Keratinocyte (primary cell): Measurements from ENCODE around the gene IL1RAPL1. TPM values are rescaled to one million over a fixed set of nuclear protein-coding genes. Genes with fewer than 3 reads are reported as not detected.

Experiments
- DNase-seq: peaks from one replicate; pipeline ENCODE4 v3.0.0-alpha.2; 2011; ENCODE audit warnings: low read depth, missing footprints, low spot score
- FAIRE-seq: peaks from 2 replicates; lab custom pipeline; 2011; peaks lifted over from hg19 to GRCh38; lab: Jason Lieb, UNC
- H2AFZ ChIP-seq: 2 replicates; pipeline ENCODE4 v1.6.0; 2012; ENCODE audit warnings: low read length, control low read depth, inconsistent platforms; ENCODE audit not compliant: control insufficient read depth
- H3K27ac ChIP-seq: 2 replicates; pipeline ENCODE4 v1.5.1; 2011; ENCODE audit warnings: low read length; ENCODE audit not compliant: control insufficient read depth, insufficient read depth
- H3K27me3 ChIP-seq: 3 replicates; pipeline ENCODE4 v1.6.0; 2011; ENCODE audit warnings: low read length; ENCODE audit not compliant: control insufficient read depth, insufficient read depth; ENCODE audit errors: extremely low read depth
- H3K36me3 ChIP-seq, 2 experiments: 2 replicates in 1 of 2; 3 replicates in 1 of 2; pipeline ENCODE4 v1.5.1; 2011; ENCODE audit warnings: low read length in 2 of 2, mild to moderate bottlenecking in 1 of 2; ENCODE audit not compliant: control insufficient read depth in 2 of 2, insufficient read depth in 2 of 2; ENCODE audit errors: extremely low read depth in 1 of 2
- H3K4me1 ChIP-seq: 3 replicates; pipeline ENCODE4 v1.5.1; 2011; ENCODE audit warnings: low read length; ENCODE audit not compliant: control insufficient read depth, insufficient read depth; ENCODE audit errors: extremely low read depth
- H3K4me2 ChIP-seq: 3 replicates; pipeline ENCODE4 v1.6.0; 2011; ENCODE audit warnings: low read depth, low read length; ENCODE audit not compliant: control insufficient read depth, insufficient read depth; ENCODE audit errors: extremely low read depth
- H3K4me3 ChIP-seq, 3 experiments: fragments of 200-600 bp in 1 of 3; sonication (generic) in 1 of 3; 2 replicates in 2 of 3; 3 replicates in 1 of 3; pipeline ENCODE4 v1.5.1; 2011 to 2016; ENCODE audit warnings: low read length in 3 of 3, mild to moderate bottlenecking in 3 of 3, control low read depth in 2 of 3, inconsistent platforms in 1 of 3, low read depth in 1 of 3, mixed read lengths in 1 of 3, mixed run types in 1 of 3, moderate library complexity in 1 of 3; ENCODE audit not compliant: control insufficient read depth in 2 of 3, insufficient read depth in 2 of 3; ENCODE audit errors: extremely low read depth in 1 of 3
- H3K79me2 ChIP-seq: 2 replicates; pipeline ENCODE4 v1.6.0; 2012; ENCODE audit warnings: low read length; ENCODE audit not compliant: control insufficient read depth, insufficient read depth
- H3K9ac ChIP-seq: 3 replicates; pipeline ENCODE4 v1.6.0; 2011; ENCODE audit warnings: low read length; ENCODE audit not compliant: control insufficient read depth, insufficient read depth; ENCODE audit errors: extremely low read depth
- H3K9me1 ChIP-seq: 3 replicates; pipeline ENCODE4 v1.6.0; 2011; ENCODE audit warnings: low read length; ENCODE audit not compliant: control insufficient read depth, insufficient read depth; ENCODE audit errors: extremely low read depth
- H3K9me3 ChIP-seq: 2 replicates; pipeline ENCODE4 v1.5.1; 2012; ENCODE audit warnings: low read depth, low read length; ENCODE audit not compliant: control insufficient read depth
- H4K20me1 ChIP-seq: 3 replicates; pipeline ENCODE4 v1.6.0; 2011; ENCODE audit warnings: low read length; ENCODE audit not compliant: control insufficient read depth, insufficient read depth; ENCODE audit errors: extremely low read depth
- EZH2 ChIP-seq: IDR thresholded peaks from one replicate; pipeline ENCODE4 v1.6.1; 2012; ENCODE audit warnings: inconsistent platforms, mild to moderate bottlenecking, low read length, moderate library complexity
- dilution Hi-C: fragments of 300-500 bp; cut with MboI; formaldehyde crosslinking; loops from one replicate; pipeline ENCODE4 v1.7.0; 2020; ENCODE audit warnings: low sequenced_read_pairs; ENCODE audit not compliant: extremely low pct_ligation_motif_present
- polyA plus RNA-seq, 5 experiments: library from polyadenylated mRNA; depleted of rRNA in 3 of 5; stranded (reverse) in 3 of 5; stranded (forward) in 1 of 5; unstranded in 1 of 5; fragments of >200 nt; gene quantifications; 1 replicate in 1 of 5; 2 replicates in 3 of 5; 3 replicates in 1 of 5; pipeline versions ENCODE4 v1.2.1 to v1.2.3, GENCODE V29; 2011 to 2012; ENCODE audit warnings: missing spikeins in 2 of 5, low read depth in 1 of 5, low replicate concordance in 1 of 5
- TF ChIP-seq, protein P1 (sequence below), 3 experiments: IDR thresholded peaks in 1 of 3; conservative IDR thresholded peaks in 1 of 3; optimal IDR thresholded peaks in 1 of 3; 2 replicates in 2 of 3; 3 replicates in 1 of 3; pipeline versions ENCODE3 to v1.5.1; 2011; ENCODE audit warnings: low read length in 3 of 3, mild to moderate bottlenecking in 3 of 3, moderate library complexity in 2 of 3, control low read depth in 1 of 3, inconsistent platforms in 1 of 3; ENCODE audit not compliant: insufficient read depth in 2 of 3; ENCODE audit errors: extremely low read depth in 1 of 3

IL1RAPL1 gene
- polyA plus RNA-seq, 1 donor (not counting 4 experiments of a cell fraction or from before 2014, with no cell fraction given): 2.8 TPM

DNA sequence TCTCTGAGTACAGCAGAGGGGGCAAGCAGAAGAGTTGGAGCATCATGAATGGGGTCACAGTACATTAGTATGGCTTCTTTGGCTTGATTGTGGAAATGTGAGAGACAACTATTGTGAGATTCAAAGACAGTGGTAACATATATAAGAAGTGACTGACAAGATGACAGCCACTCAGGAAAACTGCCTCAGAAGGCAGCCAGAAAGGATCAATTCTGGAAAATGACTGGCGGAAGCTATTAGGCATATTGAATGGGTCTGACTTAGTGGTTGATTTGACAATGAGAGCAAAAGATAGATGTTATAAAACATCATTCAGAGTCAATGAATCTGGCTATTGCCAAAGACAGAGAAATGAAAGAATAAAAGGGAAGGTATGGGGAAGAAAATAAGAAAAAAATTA, 1282.6 kb downstream of the IL1RAPL1 start:
- FAIRE-seq: no peak

DNA sequence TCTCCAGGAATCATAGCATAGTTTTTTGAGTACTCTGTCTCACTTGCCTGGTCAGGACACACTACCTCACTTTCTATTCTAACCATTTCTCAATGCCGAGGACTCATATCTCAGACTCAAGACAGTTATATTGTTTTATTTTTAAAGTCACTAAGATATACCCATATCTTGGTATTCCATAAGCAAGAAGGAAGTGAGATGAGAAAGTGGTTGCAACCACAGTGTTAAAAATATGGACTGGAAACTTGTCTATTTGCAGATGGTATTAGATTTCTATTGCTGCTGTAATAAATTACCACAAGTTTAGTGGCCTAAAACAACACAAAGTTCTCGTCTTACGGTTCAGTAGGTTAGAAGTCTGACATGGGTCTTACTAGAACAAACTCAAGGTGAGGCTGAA, 1283.4 kb downstream of the IL1RAPL1 start:
- TF ChIP-seq EZH2: no peak
- TF ChIP-seq, protein P1, sequence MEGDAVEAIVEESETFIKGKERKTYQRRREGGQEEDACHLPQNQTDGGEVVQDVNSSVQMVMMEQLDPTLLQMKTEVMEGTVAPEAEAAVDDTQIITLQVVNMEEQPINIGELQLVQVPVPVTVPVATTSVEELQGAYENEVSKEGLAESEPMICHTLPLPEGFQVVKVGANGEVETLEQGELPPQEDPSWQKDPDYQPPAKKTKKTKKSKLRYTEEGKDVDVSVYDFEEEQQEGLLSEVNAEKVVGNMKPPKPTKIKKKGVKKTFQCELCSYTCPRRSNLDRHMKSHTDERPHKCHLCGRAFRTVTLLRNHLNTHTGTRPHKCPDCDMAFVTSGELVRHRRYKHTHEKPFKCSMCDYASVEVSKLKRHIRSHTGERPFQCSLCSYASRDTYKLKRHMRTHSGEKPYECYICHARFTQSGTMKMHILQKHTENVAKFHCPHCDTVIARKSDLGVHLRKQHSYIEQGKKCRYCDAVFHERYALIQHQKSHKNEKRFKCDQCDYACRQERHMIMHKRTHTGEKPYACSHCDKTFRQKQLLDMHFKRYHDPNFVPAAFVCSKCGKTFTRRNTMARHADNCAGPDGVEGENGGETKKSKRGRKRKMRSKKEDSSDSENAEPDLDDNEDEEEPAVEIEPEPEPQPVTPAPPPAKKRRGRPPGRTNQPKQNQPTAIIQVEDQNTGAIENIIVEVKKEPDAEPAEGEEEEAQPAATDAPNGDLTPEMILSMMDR (optimal IDR thresholded peaks at IDR 0.05 in 1 of 3, IDR thresholded peaks at IDR 0.05 in 1 of 3, conservative IDR thresholded peaks at IDR 0.05 in 1 of 3; ENCODE audit: extremely low read depth in 1 of 3, insufficient read depth in 2 of 3, low read length in 3 of 3): no peak
- H3K4me2 ChIP-seq: no peak overlapping the region
- H3K27me3 ChIP-seq: no peaks in the 10 kb centered on the region
- no peaks in the 10 kb centered on the region for H3K4me1 ChIP-seq
- dilution Hi-C loops: no loop called here
- no peaks in the 10 kb centered on the region for H3K9me1 ChIP-seq
- no peak for FAIRE-seq
- H3K36me3 ChIP-seq: no peaks in the 10 kb centered on the region
- no peak overlapping the region for H2AFZ ChIP-seq
- no peaks in the 10 kb centered on the region for H3K9me3 ChIP-seq
- no peak for DNase-seq
- H3K27ac ChIP-seq: no peak overlapping the region
- no peak overlapping the region for H3K9ac ChIP-seq
- no peak overlapping the region for H3K4me3 ChIP-seq
- no peaks in the 10 kb centered on the region for H3K79me2 ChIP-seq
- H4K20me1 ChIP-seq: no peaks in the 10 kb centered on the region

More for the DNA sequence above, 1282.6 kb downstream of the IL1RAPL1 start:
- H4K20me1 ChIP-seq: no peaks in the 10 kb centered on the region
- no peak for DNase-seq
- TF ChIP-seq, protein P1 (optimal IDR thresholded peaks at IDR 0.05 in 1 of 3, IDR thresholded peaks at IDR 0.05 in 1 of 3, conservative IDR thresholded peaks at IDR 0.05 in 1 of 3; ENCODE audit: extremely low read depth in 1 of 3, insufficient read depth in 2 of 3, low read length in 3 of 3): no peak
- no peaks in the 10 kb centered on the region for H3K9me1 ChIP-seq
- H2AFZ ChIP-seq: no peak overlapping the region
- no peaks in the 10 kb centered on the region for H3K4me1 ChIP-seq
- H3K36me3 ChIP-seq: no peaks in the 10 kb centered on the region
- dilution Hi-C loops: no loop called here
- H3K79me2 ChIP-seq: no peaks in the 10 kb centered on the region
- H3K4me2 ChIP-seq: no peak overlapping the region
- H3K27ac ChIP-seq: no peak overlapping the region
- no peaks in the 10 kb centered on the region for H3K9me3 ChIP-seq
- no peak overlapping the region for H3K9ac ChIP-seq
- no peaks in the 10 kb centered on the region for H3K27me3 ChIP-seq
- H3K4me3 ChIP-seq: no peak overlapping the region
